A673 (cell line): ENCODE data around the gene LYZL6.

Source experiments
- CTCF ChIP-seq: fragments of 300-800, 200-600 bp; sonication (generic); conservative IDR thresholded peaks from 2 replicates; pipeline ENCODE4 v1.5.1; 2017; ENCODE audit warnings: low read depth, mild to moderate bottlenecking, antibody characterized with exemption, low read length, moderate library complexity, mixed read lengths
- EZH2 ChIP-seq: fragments of 200-600 bp; sonication (generic); IDR thresholded peaks from 2 replicates; pipeline ENCODE4 v1.6.1; 2017; ENCODE audit warnings: borderline replicate concordance, low read depth, mild to moderate bottlenecking, mixed read lengths, antibody characterized with exemption, low read length; ENCODE audit not compliant: poor library complexity, severe bottlenecking

- no peak for TF ChIP-seq CTCF
- TF ChIP-seq EZH2, result no peak
Measured at GRCh38 chr17:35891269-35891668, 52.2 kb downstream of the LYZL6 start.
